Pons (tissue), 1 donor: ENCODE results near the gene ASMTL.
A peak's percentile ranks its signal among the peaks of the same experiment; 100 is the strongest.
"Not testable (repeated sequence)": the region's sequence is repeated elsewhere in the genome, so short reads cannot be mapped to it uniquely, and the experiment has no call there.

Experiments
- DNase-seq: peaks from one replicate; pipeline ENCODE4 v3.0.0-alpha.2; 2016; ENCODE audit warnings: low spot score

ASMTL gene

DNA sequence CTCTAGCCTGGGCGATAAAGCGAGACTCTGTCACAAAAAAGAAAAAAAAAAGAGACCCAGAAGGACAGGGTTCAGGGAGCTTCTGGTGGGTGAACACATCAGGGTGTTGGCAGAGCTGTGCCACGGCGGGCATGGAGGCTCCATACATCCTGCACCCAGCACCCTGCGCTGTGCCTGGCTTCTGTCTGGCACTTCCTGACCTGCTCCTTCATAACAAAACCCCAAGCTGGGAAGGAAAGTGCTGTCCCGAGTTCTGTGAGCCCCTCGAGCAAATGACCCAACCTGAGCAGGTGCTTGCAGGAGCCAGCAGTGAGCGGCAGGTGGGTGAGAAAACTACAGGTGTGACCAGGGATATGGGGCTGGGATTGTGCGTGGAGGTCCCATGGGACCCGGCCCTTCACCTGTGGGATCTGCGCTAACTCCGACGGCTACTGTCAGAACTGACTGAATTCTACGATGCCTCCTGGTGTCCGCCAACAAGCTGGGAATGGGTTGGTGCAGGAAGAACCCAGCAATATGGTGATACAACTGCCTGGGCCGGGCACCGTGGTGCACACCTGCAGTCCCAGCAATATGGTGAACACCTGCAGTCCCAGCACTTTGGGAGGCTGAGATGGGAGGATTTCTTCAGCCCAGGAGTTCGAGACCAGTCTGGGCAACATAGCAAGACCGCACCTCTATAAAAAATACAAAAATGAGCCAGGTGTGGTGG is 18.9 kb downstream of the ASMTL start:
- no peak for DNase-seq

- DNase-seq = no peak
These were observed 22.3 kb downstream of the ASMTL start for GRCh38 chrX:1430451-1430850.

DNA sequence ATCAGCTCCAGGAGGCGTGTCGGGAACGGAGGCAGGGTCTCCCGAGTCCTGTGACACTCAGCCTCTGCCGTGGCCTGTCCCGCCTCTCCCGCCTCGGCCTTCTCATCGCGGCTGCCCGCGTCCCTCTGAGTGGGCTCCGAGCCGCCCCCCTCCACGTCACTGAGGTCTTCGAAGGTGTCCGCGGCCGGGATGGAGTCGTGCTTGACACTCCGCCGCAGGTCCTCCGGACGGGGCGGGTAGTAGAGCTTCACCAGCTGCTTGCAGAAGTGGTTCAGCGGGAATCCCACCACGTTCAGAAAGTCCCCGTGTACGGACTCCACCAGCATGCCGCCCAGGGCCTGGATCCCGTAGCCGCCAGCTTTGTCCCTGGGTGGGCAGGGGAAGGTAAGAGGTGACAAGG is 25.0 kb downstream of the ASMTL start:
- DNase-seq = no peak

DNA sequence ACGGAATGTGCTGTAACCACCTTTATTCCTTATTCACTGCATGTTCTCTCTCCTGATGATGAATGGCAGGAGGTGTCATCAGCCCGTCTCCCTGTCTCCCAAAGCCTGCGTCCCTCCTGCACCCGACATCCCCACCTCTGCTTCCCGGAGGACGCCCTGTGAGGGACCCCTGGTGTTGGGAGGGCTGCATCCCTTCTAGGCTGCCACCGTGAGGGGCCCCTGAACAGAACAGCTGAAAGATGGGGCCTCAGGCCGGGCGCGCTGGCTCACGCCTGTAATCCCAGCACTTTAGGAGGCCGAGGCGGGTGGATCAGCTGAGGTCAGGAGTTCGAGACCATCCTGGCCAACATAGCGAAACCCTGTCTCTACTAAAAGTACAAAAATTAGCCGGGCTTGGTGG is 26.4 kb downstream of the ASMTL start:
- DNase-seq = not testable (repeated sequence)

DNA sequence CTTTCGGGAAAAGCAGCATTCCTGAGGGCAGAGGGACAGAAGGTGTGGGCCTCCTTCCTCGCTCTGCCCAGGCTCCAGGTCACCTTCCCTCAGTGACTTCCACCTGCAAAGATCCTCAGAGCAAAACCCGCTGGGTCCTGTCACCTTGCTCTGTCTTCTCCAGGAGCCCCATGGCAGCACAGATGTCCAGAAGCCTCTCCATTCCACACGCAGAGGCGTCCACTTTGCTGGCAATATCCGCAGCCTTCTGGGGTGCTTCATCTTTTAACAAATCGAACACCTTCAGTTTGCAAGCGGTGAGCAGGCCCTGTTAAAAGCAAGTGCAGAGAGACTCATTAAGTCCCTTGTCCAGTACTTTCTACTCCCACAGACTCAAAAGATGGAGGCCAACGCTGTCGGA is 27.3 kb downstream of the ASMTL start:
- DNase-seq = no peak

GRCh38 chrX:1424147-1424851 is 28.4 kb downstream of the ASMTL start:
- DNase-seq = no peak

DNA sequence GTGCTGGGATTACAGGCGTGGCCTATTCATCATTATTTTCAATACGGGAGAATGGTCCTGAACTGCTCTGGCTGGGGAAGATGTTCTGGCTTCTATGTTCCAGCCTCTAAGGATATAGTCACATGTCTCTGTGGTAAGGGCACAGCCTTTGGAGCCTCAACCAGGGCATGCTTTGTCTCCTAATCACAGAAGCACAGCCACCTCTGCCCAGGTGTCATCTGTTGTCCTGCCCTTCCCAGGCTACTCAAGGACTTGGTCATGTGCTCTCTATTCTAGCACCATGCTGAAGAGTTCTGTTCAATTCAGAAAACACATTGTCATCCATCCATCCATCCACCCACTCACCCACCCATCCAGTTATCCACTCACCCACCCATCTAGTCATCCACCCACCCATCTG is 29.5 kb downstream of the ASMTL start:
- no peak for DNase-seq

DNA sequence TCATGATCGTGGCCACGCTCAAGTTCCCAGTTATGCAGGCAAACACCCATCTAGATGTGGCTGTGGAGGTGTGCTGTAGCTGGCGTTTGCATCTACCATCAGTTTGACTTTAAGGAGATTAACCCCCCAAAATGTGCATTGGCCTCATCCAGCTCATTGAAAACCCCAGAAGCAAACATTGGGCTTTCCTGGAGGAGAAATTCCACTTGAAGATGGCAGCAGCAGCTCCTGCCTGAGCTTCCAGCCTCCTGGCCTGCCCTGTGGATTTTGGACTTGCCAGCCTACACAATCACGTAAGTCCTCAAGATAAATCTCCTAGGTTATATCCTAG is 30.6 kb downstream of the ASMTL start:
- DNase-seq = no peak

GRCh38 chrX:1421433-1422134 is 31.1 kb downstream of the ASMTL start:
- no peak for DNase-seq

GRCh38 chrX:1420371-1420770 is 32.3 kb downstream of the ASMTL start:
- DNase-seq = peak; percentile 30

- no peak for DNase-seq
These were observed 33.0 kb downstream of the ASMTL start for GRCh38 chrX:1419545-1420355.

GRCh38 chrX:1418901-1419544 is 33.7 kb downstream of the ASMTL start:
- no peak for DNase-seq

- DNase-seq = no peak
These were observed 34.6 kb downstream of the ASMTL start for GRCh38 chrX:1417921-1418771.

DNA sequence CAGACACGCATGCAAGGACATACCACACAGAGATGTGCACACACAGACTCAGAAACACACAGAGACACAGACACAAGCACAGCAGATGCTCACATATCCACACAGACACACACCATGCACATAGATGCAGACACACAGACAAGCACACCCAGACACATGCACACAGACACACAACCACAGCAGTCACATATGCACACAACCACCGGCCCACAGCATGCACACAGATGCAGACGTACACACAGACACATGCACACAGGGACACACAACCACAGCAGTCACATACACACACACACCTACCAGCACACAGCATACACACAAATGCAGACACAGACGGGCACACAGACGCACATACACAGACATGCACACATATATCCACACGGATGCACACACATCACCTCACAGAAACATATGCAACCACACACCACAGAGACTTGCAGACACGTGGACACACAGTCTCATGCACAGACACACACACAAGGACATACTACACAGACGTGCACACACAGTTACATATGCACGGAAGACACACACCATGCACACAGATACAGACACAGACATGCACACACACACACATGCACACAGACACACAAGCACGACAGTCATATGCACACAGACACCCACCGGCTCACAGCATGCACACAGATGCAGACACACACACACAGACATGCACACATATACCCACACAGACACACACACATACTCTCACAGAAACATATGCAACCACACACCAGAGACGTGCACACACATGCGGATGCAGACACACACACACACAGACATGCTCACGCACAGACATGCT is 35.5 kb downstream of the ASMTL start:
- DNase-seq = no peak

- DNase-seq = no peak
These were observed 36.4 kb downstream of the ASMTL start for GRCh38 chrX:1416327-1416784.

GRCh38 chrX:1412551-1413161 is 40.1 kb downstream of the ASMTL start:
- DNase-seq = no peak

- no peak for DNase-seq
These were observed 41.4 kb downstream of the ASMTL start for GRCh38 chrX:1411326-1411725.

DNA sequence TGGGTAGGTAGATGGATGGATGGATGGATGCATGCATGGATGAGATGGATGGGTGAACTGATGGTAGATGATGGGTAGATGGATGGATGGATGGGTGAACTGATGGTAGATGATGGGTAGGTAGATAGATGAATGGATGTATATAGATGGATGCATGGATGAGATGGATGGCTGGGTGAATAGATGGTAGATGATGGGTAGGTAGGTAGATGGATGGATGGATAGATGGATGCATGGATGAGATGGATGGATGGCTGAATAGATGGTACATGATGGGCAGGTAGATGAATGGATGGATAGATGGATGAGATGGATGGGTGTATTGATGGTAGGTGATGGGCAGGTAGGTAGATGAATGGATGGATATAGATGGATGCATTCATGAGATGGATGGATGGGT is 45.7 kb downstream of the ASMTL start:
- no peak for DNase-seq

DNA sequence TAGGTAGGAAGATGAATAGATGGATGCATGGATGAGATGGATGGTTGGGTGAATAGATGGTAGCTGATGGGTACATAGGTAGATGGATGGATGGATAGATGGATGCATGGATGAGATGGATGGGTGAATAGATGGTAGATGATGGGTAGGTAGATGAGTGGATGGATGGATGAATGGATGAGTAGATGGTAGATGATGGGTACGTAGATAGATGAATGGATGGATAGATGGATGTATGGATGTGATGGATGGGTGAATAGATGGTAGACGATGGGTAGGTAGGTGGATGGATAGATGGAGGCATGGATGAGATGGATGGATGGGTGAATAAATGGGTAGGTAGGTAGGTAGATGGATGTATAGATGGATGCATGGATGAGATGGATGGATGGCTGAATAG is 46.9 kb downstream of the ASMTL start:
- DNase-seq = not testable (repeated sequence)

GRCh38 chrX:1403867-1404266 is 48.8 kb downstream of the ASMTL start:
- DNase-seq = not testable (repeated sequence)
